ENCODE results near the gene KLHDC10. TPM values are rescaled to one million over a fixed set of nuclear protein-coding genes. Genes with fewer than 3 reads are reported as not detected.

KLHDC10 gene
- total and polyA plus RNA-seq, 2 donors (not counting 1 experiment from before 2014, with no cell fraction given) = 7.1 to 25.7 TPM

DNA sequence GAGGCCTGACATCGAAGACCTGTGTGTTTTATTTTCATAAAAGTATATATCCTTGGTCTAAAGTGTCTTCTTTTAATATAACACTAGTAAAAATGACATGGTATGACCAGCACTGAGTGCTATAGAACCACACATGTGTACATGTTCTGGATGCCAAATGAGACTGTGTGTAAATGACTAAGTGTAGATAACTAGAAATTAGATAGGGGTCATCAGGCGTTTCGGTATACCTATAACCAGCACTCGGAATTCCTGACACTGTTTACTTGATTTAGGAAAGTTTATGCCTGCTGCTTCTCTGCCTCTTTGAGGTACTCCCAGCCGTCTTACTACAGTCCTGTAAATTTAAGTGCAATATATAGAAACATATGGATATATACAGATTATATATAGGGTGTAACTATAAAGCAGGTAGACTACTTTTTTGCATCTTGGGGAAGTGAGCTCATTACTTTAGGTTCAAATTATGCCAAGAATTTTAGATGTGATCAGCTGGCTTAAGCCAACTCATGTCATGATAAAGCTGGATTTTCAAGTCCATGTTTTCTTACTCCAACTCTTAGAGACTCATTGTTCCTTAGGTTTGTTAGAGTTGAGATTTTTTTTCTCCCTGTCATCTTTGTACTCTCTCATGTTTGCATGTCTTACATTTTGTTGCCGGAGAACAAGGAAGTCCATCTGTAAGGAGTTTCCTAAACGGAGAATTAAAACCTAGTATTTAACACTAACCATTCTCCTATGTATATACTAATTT, 62.9 kb downstream of the KLHDC10 start:
- H3K27me3 Mint-ChIP-seq = no peaks in the 10 kb centered on the region
- WGBS (ENCODE audit: insufficient coverage) = no CpG with 5 or more reads among the region's 7 CpGs
- intact Hi-C loops (cut with micrococcal nuclease) = no loop called here
- H3K36me3 ChIP-seq (replicated peaks in 1 of 2; ENCODE audit: control extremely low read depth in 1 of 2, control insufficient read depth in 1 of 2, extremely low read depth in 1 of 2, insufficient read depth in 2 of 2, low read length in 1 of 2) = peaks cover 21 to 48% of the 10 kb centered on the region in 2 experiments
- no peaks in the 10 kb centered on the region for H3K4me1 Mint-ChIP-seq
- no peak overlapping the region for H3K4me3 Mint-ChIP-seq
- no peak overlapping the region for H3K27ac Mint-ChIP-seq
- no peaks in the 10 kb centered on the region for H3K4me1 ChIP-seq (ENCODE audit: control insufficient read depth in 2 of 2, insufficient read depth in 2 of 2, low read length in 2 of 2)
- H3K4me3 ChIP-seq (ENCODE audit: control extremely low read depth in 1 of 5, extremely low read depth in 1 of 5, insufficient read depth in 1 of 5, low read depth in 2 of 5, low read length in 4 of 5) = no peak overlapping the region
- POLR2A ChIA-PET = no interaction called here
- ATAC-seq (ENCODE audit: low read depth) (no peak), DNase-seq (no peak)
- no peak overlapping the region for H2AFZ ChIP-seq (ENCODE audit: insufficient read depth, low read depth, low read length, poor library complexity, severe bottlenecking)
- no peaks in the 10 kb centered on the region for H3K27me3 ChIP-seq (replicated peaks in 1 of 4; ENCODE audit: control extremely low read depth in 1 of 4, control insufficient read depth in 3 of 4, insufficient read depth in 4 of 4, low read length in 3 of 4)
- no peaks in the 10 kb centered on the region for H3K79me2 ChIP-seq (ENCODE audit: control insufficient read depth, insufficient read depth, low read length)
- CTCF ChIA-PET = interaction anchor here (3.1 kb wide), 1 partner anchor 61 kb away, joined by 7 read pairs; no protein-coding TSS in a partner anchor
- H3K9ac ChIP-seq (ENCODE audit: low read length) = no peak overlapping the region
- no peaks in the 10 kb centered on the region for H3K9me3 ChIP-seq (ENCODE audit: control extremely low read depth in 1 of 3, control insufficient read depth in 2 of 3, insufficient read depth in 1 of 3, low read length in 2 of 3)
- no peaks in the 10 kb centered on the region for H4K20me1 ChIP-seq (ENCODE audit: control insufficient read depth, insufficient read depth, low read length, poor library complexity, severe bottlenecking)
- H3K9me3 Mint-ChIP-seq (ENCODE audit: insufficient read depth) = no peaks in the 10 kb centered on the region
- H3K27ac ChIP-seq (ENCODE audit: low read length in 2 of 2) = no peak overlapping the region
- no peak overlapping the region for H3K4me2 ChIP-seq (replicated peaks; ENCODE audit: low read depth, low read length, poor library complexity, severe bottlenecking)
- TF ChIP-seq EZH2 (IDR thresholded peaks at IDR 0.05; ENCODE audit: borderline replicate concordance, insufficient read depth, low read depth, low read length, poor library complexity, severe bottlenecking) = no peak
- TF ChIP-seq, protein P1, sequence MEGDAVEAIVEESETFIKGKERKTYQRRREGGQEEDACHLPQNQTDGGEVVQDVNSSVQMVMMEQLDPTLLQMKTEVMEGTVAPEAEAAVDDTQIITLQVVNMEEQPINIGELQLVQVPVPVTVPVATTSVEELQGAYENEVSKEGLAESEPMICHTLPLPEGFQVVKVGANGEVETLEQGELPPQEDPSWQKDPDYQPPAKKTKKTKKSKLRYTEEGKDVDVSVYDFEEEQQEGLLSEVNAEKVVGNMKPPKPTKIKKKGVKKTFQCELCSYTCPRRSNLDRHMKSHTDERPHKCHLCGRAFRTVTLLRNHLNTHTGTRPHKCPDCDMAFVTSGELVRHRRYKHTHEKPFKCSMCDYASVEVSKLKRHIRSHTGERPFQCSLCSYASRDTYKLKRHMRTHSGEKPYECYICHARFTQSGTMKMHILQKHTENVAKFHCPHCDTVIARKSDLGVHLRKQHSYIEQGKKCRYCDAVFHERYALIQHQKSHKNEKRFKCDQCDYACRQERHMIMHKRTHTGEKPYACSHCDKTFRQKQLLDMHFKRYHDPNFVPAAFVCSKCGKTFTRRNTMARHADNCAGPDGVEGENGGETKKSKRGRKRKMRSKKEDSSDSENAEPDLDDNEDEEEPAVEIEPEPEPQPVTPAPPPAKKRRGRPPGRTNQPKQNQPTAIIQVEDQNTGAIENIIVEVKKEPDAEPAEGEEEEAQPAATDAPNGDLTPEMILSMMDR (IDR thresholded peaks at IDR 0.05) = no peak

DNA sequence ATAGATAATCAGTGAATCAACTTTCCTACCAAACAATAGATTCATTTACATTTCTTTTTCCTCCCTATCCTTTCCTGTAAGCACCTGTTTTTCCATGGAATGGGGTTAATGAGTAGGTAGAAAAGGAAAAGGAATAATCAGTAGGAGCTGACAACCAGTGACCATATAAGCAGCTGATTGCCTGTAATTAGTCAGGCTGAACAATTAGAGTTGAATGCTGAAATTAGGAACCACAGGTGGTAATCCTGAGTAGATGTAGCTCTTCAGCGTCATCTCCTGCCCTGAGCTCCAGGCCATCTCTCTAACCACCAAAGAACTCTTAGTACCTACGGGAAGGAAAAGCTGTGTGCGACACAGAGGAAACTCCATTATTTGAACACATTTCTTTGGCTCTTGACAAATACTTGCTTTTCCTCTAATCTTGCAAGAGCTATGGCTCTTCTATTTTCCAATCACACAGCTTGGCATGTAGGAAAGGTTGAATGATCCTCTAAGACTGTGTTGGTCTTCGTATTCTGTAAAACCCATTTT, 63.8 kb downstream of the KLHDC10 start:
- Histone ChIP-seq H3K9ac (ENCODE audit: low read length) (no peak overlapping the region), H3K4me2 (replicated peaks; ENCODE audit: low read depth, low read length, poor library complexity, severe bottlenecking) (no peak overlapping the region), H3K9me3 (ENCODE audit: control extremely low read depth in 1 of 3, control insufficient read depth in 2 of 3, insufficient read depth in 1 of 3, low read length in 2 of 3) (no peaks in the 10 kb centered on the region), H3K27ac (ENCODE audit: low read length in 2 of 2) (no peak overlapping the region), H3K4me1 (ENCODE audit: control insufficient read depth in 2 of 2, insufficient read depth in 2 of 2, low read length in 2 of 2) (no peaks in the 10 kb centered on the region), H3K36me3 (replicated peaks in 1 of 2; ENCODE audit: control extremely low read depth in 1 of 2, control insufficient read depth in 1 of 2, extremely low read depth in 1 of 2, insufficient read depth in 2 of 2, low read length in 1 of 2) (peaks cover 18 to 43% of the 10 kb centered on the region in 2 experiments), H3K4me3 (ENCODE audit: control extremely low read depth in 1 of 5, extremely low read depth in 1 of 5, insufficient read depth in 1 of 5, low read depth in 2 of 5, low read length in 4 of 5) (no peak overlapping the region), H3K27me3 (replicated peaks in 1 of 4; ENCODE audit: control extremely low read depth in 1 of 4, control insufficient read depth in 3 of 4, insufficient read depth in 4 of 4, low read length in 3 of 4) (no peaks in the 10 kb centered on the region), H3K79me2 (ENCODE audit: control insufficient read depth, insufficient read depth, low read length) (no peaks in the 10 kb centered on the region), H4K20me1 (ENCODE audit: control insufficient read depth, insufficient read depth, low read length, poor library complexity, severe bottlenecking) (no peaks in the 10 kb centered on the region), H2AFZ (ENCODE audit: insufficient read depth, low read depth, low read length, poor library complexity, severe bottlenecking) (no peak overlapping the region)
- intact Hi-C loops (cut with micrococcal nuclease) = no loop called here
- Mint-ChIP-seq H3K9me3 (ENCODE audit: insufficient read depth) (no peaks in the 10 kb centered on the region), H3K27me3 (no peaks in the 10 kb centered on the region), H3K27ac (no peak overlapping the region), H3K4me3 (no peak overlapping the region), H3K4me1 (no peaks in the 10 kb centered on the region)
- ATAC-seq (ENCODE audit: low read depth) = no peak
- ChIA-PET POLR2A (interaction anchor here (0.5 kb wide), 2 partner anchors 43 to 47 kb away, joined by 3 to 4 read pairs; no protein-coding TSS in a partner anchor), CTCF (interaction anchor here (3.1 kb wide), 1 partner anchor 62 kb away, joined by 7 read pairs; no protein-coding TSS in a partner anchor)
- TF ChIP-seq EZH2 (IDR thresholded peaks at IDR 0.05; ENCODE audit: borderline replicate concordance, insufficient read depth, low read depth, low read length, poor library complexity, severe bottlenecking) = no peak
- WGBS (ENCODE audit: insufficient coverage) = no CpG with 5 or more reads among the region's 4 CpGs
- no peak for DNase-seq

Data from B cell (primary cell).